Left colon (tissue), 2 donors: Measurements from ENCODE around the gene RAB23. TPM values are rescaled to one million over a fixed set of nuclear protein-coding genes. Genes with fewer than 3 reads are reported as not detected.

Experiments
- ATAC-seq: fragments of 200-7000 bp; cut with Tn5 transposase; one replicate; pipeline ENCODE4 v1.9.1; 2020; ENCODE audit warnings: mild to moderate bottlenecking, moderate library complexity
- DNase-seq, 2 donors: peaks; one replicate each; pipeline ENCODE4 v3.0.0-alpha.2; 2020
- intact Hi-C, 2 donors: fragments of 100-400 bp; cut with DNase I in 1 of 2; cut with micrococcal nuclease in 1 of 2; formaldehyde crosslinking; loops; one replicate each; pipeline versions ENCODE4 v1.11.2 to v1.14.0; 2022; cut with DNase I, micrococcal nuclease
- total RNA-seq, 2 donors: library from RNA; stranded (reverse); fragmentation: NEBNext Ultra II Directional; extraction: Animal tissue kit (Norgen Biotek cat#: 25700); gene quantifications; one replicate each; pipeline ENCODE4 v1.2.1, GENCODE V29; 2021
- donor health status: DM: no; HTN: no; CAD: no.
- donor health status: DM: yes; HTN: yes; CAD: no.

RAB23 gene
- total RNA-seq, 2 donors from 2014 or later: 3.6 to 16.6 TPM

- DNase-seq (no peak), ATAC-seq (no peak)
- intact Hi-C loops: no loop called here
These were observed 20.4 kb downstream of the RAB23 start for GRCh38 chr6:57201718-57202117.

GRCh38 chr6:57198926-57199636 is 23.0 kb downstream of the RAB23 start:
- peak; percentile 84 for ATAC-seq

GRCh38 chr6:57195457-57195856 is 26.6 kb downstream of the RAB23 start:
- intact Hi-C loops: no loop called here
- no peak for DNase-seq
- ATAC-seq: no peak

More at GRCh38 chr6:57198926-57199636, 23.0 kb downstream of the RAB23 start:
- intact Hi-C loops: no loop called here
- DNase-seq: peak; percentile 49 to 62

GRCh38 chr6:57193177-57193576 is 28.9 kb downstream of the RAB23 start:
- ATAC-seq: no peak
- intact Hi-C loops: no loop called here
- no peak for DNase-seq

GRCh38 chr6:57190140-57190539 is 32.0 kb downstream of the RAB23 start:
- intact Hi-C loops: no loop called here
- ATAC-seq (peak; percentile 67), DNase-seq (no peak)

GRCh38 chr6:57183336-57183735 is 38.8 kb downstream of the RAB23 start:
- DNase-seq (no peak), ATAC-seq (no peak)
- intact Hi-C loops: loop anchor here in 1 of 2 donors (5.0 kb wide), 1 partner anchor 134 kb away; the partner anchor contains the start of gene PRIM2

GRCh38 chr6:57182017-57182432 is 40.1 kb downstream of the RAB23 start:
- DNase-seq (no peak), ATAC-seq (no peak)
- intact Hi-C loops: loop anchor here in 1 of 2 donors (5.0 kb wide), 1 partner anchor 135 kb away; the partner anchor contains the start of gene PRIM2

- intact Hi-C loops: loop anchor here in 1 of 2 donors (5.0 kb wide), 1 partner anchor 137 kb away; the partner anchor contains the start of gene PRIM2
- ATAC-seq: no peak
These were observed 41.5 kb downstream of the RAB23 start for GRCh38 chr6:57180596-57180995.

GRCh38 chr6:57177545-57178265 is 44.4 kb downstream of the RAB23 start:
- intact Hi-C loops: loop anchor here in 1 of 2 donors (10.0 kb wide), 1 partner anchor 77 kb away; no protein-coding TSS in a partner anchor
- DNase-seq (peak; percentile 8 to 49), ATAC-seq (no peak)

More at GRCh38 chr6:57180596-57180995, 41.5 kb downstream of the RAB23 start:
- no peak for DNase-seq

GRCh38 chr6:57174511-57174907 is 47.6 kb downstream of the RAB23 start:
- DNase-seq (no peak), ATAC-seq (no peak)
- intact Hi-C loops: loop anchor here in 1 of 2 donors (10.0 kb wide), 1 partner anchor 80 kb away; no protein-coding TSS in a partner anchor

GRCh38 chr6:57173886-57174510 is 48.1 kb downstream of the RAB23 start:
- intact Hi-C loops: loop anchor here in 1 of 2 donors (10.0 kb wide), 1 partner anchor 81 kb away; no protein-coding TSS in a partner anchor
- DNase-seq (no peak), ATAC-seq (no peak)

- ATAC-seq (peak; percentile 27), DNase-seq (peak in 1 of 2 donors; percentile 34)
- intact Hi-C loops: loop anchor here in 1 of 2 donors (10.0 kb wide), 1 partner anchor 82 kb away; no protein-coding TSS in a partner anchor
These were observed 48.8 kb downstream of the RAB23 start for GRCh38 chr6:57173056-57173885.

- intact Hi-C loops: loop anchor here in 1 of 2 donors (10.0 kb wide), 1 partner anchor 82 kb away; no protein-coding TSS in a partner anchor
- peak; percentile 87 to 88 for DNase-seq
- peak; percentile 91 for ATAC-seq
These were observed 49.7 kb downstream of the RAB23 start, which contains the start of gene BAG2 for GRCh38 chr6:57172136-57173055. Gene BAG2, plus strand, starts transcription at chr6:57172326. Its CDS starts 372 bp downstream, at chr6:57172698.

- DNase-seq: no peak
- no peak for ATAC-seq
- intact Hi-C loops: no loop called here
These were observed 57.0 kb downstream of the RAB23 start for GRCh38 chr6:57165080-57165479.

- DNase-seq (no peak), ATAC-seq (no peak)
- intact Hi-C loops: no loop called here
These were observed 58.2 kb downstream of the RAB23 start for GRCh38 chr6:57163956-57164355.

- no peak for DNase-seq
- no peak for ATAC-seq
- intact Hi-C loops: no loop called here
These were observed 59.6 kb downstream of the RAB23 start for GRCh38 chr6:57162516-57162915.

- intact Hi-C loops: no loop called here
- ATAC-seq (no peak), DNase-seq (no peak)
These were observed 60.1 kb downstream of the RAB23 start for GRCh38 chr6:57162028-57162427.
